NCI-H2196 treated with DMSO at 0.1 percent for 48 hours (cell line): ENCODE results near the gene KCNC2.

Experiments
- DNase-seq: peaks from one replicate; lab custom pipeline; 2025; ENCODE audit not compliant: unreplicated experiment; lab: John Stamatoyannopoulos, UW

KCNC2 gene

GRCh38 chr12:75162845-75163244 is 46.8 kb downstream of the KCNC2 start:
- no peak for DNase-seq

- DNase-seq = no peak
These were observed 48.2 kb downstream of the KCNC2 start for GRCh38 chr12:75161488-75161887.

GRCh38 chr12:75157385-75157784 is 52.3 kb downstream of the KCNC2 start:
- DNase-seq = no peak

- no peak for DNase-seq
These were observed 53.7 kb downstream of the KCNC2 start for GRCh38 chr12:75155962-75156361.

- no peak for DNase-seq
These were observed 55.3 kb downstream of the KCNC2 start for GRCh38 chr12:75154388-75154787.

GRCh38 chr12:75139196-75139595 is 70.4 kb downstream of the KCNC2 start:
- no peak for DNase-seq

- no peak for DNase-seq
These were observed 71.7 kb downstream of the KCNC2 start for GRCh38 chr12:75137896-75138295.

GRCh38 chr12:75135026-75135425 is 74.6 kb downstream of the KCNC2 start:
- DNase-seq = no peak

- DNase-seq = no peak
These were observed 78.8 kb downstream of the KCNC2 start for GRCh38 chr12:75130811-75131210.

GRCh38 chr12:75129275-75129674 is 80.4 kb downstream of the KCNC2 start:
- DNase-seq = no peak

- DNase-seq = no peak
These were observed 88.5 kb downstream of the KCNC2 start for GRCh38 chr12:75121036-75121705.

GRCh38 chr12:75120311-75120711 is 89.3 kb downstream of the KCNC2 start:
- DNase-seq = no peak

GRCh38 chr12:75116646-75117198 is 92.9 kb downstream of the KCNC2 start:
- DNase-seq = no peak

- no peak for DNase-seq
These were observed 93.9 kb downstream of the KCNC2 start for GRCh38 chr12:75115748-75116147.

- no peak for DNase-seq
These were observed 105.8 kb downstream of the KCNC2 start for GRCh38 chr12:75103822-75104221.

GRCh38 chr12:75101781-75102180 is 107.9 kb downstream of the KCNC2 start:
- no peak for DNase-seq

- DNase-seq = no peak
These were observed 110.4 kb downstream of the KCNC2 start for GRCh38 chr12:75099210-75099609.

GRCh38 chr12:75097003-75097402 is 112.6 kb downstream of the KCNC2 start:
- no peak for DNase-seq

- no peak for DNase-seq
These were observed 122.0 kb downstream of the KCNC2 start for GRCh38 chr12:75087654-75088053.

GRCh38 chr12:75086091-75087038 is 123.3 kb downstream of the KCNC2 start:
- no peak for DNase-seq

- no peak for DNase-seq
These were observed 128.3 kb downstream of the KCNC2 start for GRCh38 chr12:75081305-75081704.

GRCh38 chr12:75080582-75080981 is 129.1 kb downstream of the KCNC2 start:
- DNase-seq = no peak
